Panc1 (cell line): ENCODE results near the gene ALPL. TPM values are rescaled to one million over a fixed set of nuclear protein-coding genes. Genes with fewer than 3 reads are reported as not detected.

Source experiments
- ATAC-seq: fragments of 200-7000 bp; cut with Tn5 transposase; 2 replicates; pipeline ENCODE4 v1.9.1; 2020; ENCODE audit warnings: mild to moderate bottlenecking, moderate library complexity
- BruUV-seq: library from RNA; stranded (reverse); fragments of 400-500 nt; replicated peaks from 2 replicates; lab custom pipeline; 2021; lab: Mats Ljungman, UMichigan
- CTCF ChIA-PET: fragments of 300-600 bp; sonication (Branson Sonifier 250); formaldehyde crosslinking; loops from one replicate; lab custom pipeline; 2022; ENCODE audit warnings: antibody characterized with exemption; lab: Charles Lee
- POLR2A ChIA-PET: fragments of 300-600 bp; sonication (Branson Sonifier 250); formaldehyde crosslinking; loops from one replicate; lab custom pipeline; 2022; ENCODE audit warnings: antibody characterized with exemption; lab: Charles Lee
- DNase-seq: peaks from one replicate; pipeline ENCODE4 v3.0.0-alpha.2; 2010; ENCODE audit warnings: low read depth, low spot score
- H3K27ac ChIP-seq: 2 replicates; pipeline ENCODE4 v1.5.1; 2011; ENCODE audit warnings: mild to moderate bottlenecking, low read length, inconsistent platforms
- H3K27me3 ChIP-seq: fragments of 200-500 bp; sonication (Bioruptor generic); 2 replicates; pipeline ENCODE4 v1.6.0; 2014; ENCODE audit warnings: low read length, inconsistent platforms; ENCODE audit not compliant: control insufficient read depth, insufficient read depth
- H3K36me3 ChIP-seq: fragments of 200-500 bp; sonication (Bioruptor generic); 2 replicates; pipeline ENCODE4 v1.5.1; 2014; ENCODE audit warnings: inconsistent platforms, mild to moderate bottlenecking, low read length, moderate library complexity; ENCODE audit not compliant: control insufficient read depth, insufficient read depth
- H3K4me1 ChIP-seq: 2 replicates; pipeline ENCODE4 v1.5.1; 2011; ENCODE audit warnings: inconsistent platforms, mild to moderate bottlenecking, low read length, moderate library complexity; ENCODE audit not compliant: control insufficient read depth, insufficient read depth
- H3K4me3 ChIP-seq, 2 experiments: 2 replicates each; pipeline ENCODE4 v1.5.1; 2011 to 2012; ENCODE audit warnings: low read depth in 2 of 2, low read length in 2 of 2, mild to moderate bottlenecking in 2 of 2, inconsistent platforms in 1 of 2, moderate library complexity in 1 of 2
- H3K9me3 ChIP-seq: fragments of 200-500 bp; sonication (Bioruptor generic); 2 replicates; pipeline ENCODE4 v1.5.1; 2014; ENCODE audit warnings: low read depth, mild to moderate bottlenecking, inconsistent platforms, low read length, moderate library complexity; ENCODE audit not compliant: control insufficient read depth, insufficient read depth
- CTCF ChIP-seq: fragments of 450-650 bp; IDR thresholded peaks from 2 replicates; pipeline ENCODE4 v1.5.1; 2017; ENCODE audit warnings: mild to moderate bottlenecking
- POLR2AphosphoS5 ChIP-seq: IDR thresholded peaks from 2 replicates; pipeline ENCODE4 v1.6.1; 2012; ENCODE audit warnings: mild to moderate bottlenecking, low read depth, low read length, moderate library complexity
- SIN3A ChIP-seq: IDR thresholded peaks from 2 replicates; pipeline ENCODE4 v1.6.1; 2012; ENCODE audit warnings: low read depth, mild to moderate bottlenecking, low read length, moderate library complexity, borderline replicate concordance; ENCODE audit not compliant: insufficient read depth
- TCF7L2 ChIP-seq: IDR thresholded peaks from 2 replicates; pipeline ENCODE4 v1.6.1; 2011; ENCODE audit warnings: mild to moderate bottlenecking, low read depth, low read length, inconsistent platforms
- in situ Hi-C: cut with HindIII; loops from 2 replicates; pipeline ENCODE4 v1.10.0; 2016; ENCODE audit warnings: low sequenced_read_pairs, low pct_unique_long_range_greater_than_20kb
- intact Hi-C: fragments of 100-400 bp; cut with micrococcal nuclease; formaldehyde crosslinking; loops from one replicate; pipeline ENCODE4 v1.10.0; 2022; ENCODE audit not compliant: unreplicated experiment
- total RNA-seq: library from RNA; stranded (reverse); gene quantifications from one replicate; pipeline ENCODE4 v1.2.1, GENCODE V29; 2021; ENCODE audit not compliant: unreplicated experiment
- TF ChIP-seq, protein P1 (sequence below), 2 experiments: IDR thresholded peaks; 2 replicates each; pipeline ENCODE4 v1.6.1; 2011 to 2012; ENCODE audit warnings: low read depth in 2 of 2, control low read depth in 1 of 2, low read length in 1 of 2, mild to moderate bottlenecking in 1 of 2, moderate library complexity in 1 of 2; ENCODE audit not compliant: insufficient read depth in 1 of 2

ALPL gene
- total RNA-seq, 1 experiment from 2014 or later = 0.82 TPM

- BruUV-seq = no TSS peak
- Histone ChIP-seq H3K4me1 (no peaks in the 10 kb centered on the region; the same call in none of the 2 replicates), H3K9me3 (no peaks in the 10 kb centered on the region), H3K27ac (no peak overlapping the region), H3K36me3 (no peaks in the 10 kb centered on the region), H3K27me3 (no peaks in the 10 kb centered on the region), H3K4me3 (no peak overlapping the region)
- TF ChIP-seq, protein P1, sequence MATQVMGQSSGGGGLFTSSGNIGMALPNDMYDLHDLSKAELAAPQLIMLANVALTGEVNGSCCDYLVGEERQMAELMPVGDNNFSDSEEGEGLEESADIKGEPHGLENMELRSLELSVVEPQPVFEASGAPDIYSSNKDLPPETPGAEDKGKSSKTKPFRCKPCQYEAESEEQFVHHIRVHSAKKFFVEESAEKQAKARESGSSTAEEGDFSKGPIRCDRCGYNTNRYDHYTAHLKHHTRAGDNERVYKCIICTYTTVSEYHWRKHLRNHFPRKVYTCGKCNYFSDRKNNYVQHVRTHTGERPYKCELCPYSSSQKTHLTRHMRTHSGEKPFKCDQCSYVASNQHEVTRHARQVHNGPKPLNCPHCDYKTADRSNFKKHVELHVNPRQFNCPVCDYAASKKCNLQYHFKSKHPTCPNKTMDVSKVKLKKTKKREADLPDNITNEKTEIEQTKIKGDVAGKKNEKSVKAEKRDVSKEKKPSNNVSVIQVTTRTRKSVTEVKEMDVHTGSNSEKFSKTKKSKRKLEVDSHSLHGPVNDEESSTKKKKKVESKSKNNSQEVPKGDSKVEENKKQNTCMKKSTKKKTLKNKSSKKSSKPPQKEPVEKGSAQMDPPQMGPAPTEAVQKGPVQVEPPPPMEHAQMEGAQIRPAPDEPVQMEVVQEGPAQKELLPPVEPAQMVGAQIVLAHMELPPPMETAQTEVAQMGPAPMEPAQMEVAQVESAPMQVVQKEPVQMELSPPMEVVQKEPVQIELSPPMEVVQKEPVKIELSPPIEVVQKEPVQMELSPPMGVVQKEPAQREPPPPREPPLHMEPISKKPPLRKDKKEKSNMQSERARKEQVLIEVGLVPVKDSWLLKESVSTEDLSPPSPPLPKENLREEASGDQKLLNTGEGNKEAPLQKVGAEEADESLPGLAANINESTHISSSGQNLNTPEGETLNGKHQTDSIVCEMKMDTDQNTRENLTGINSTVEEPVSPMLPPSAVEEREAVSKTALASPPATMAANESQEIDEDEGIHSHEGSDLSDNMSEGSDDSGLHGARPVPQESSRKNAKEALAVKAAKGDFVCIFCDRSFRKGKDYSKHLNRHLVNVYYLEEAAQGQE (IDR thresholded peaks at IDR 0.05; ENCODE audit: insufficient read depth in 1 of 2, low read depth in 2 of 2, low read length in 1 of 2) = no peak
- TF ChIP-seq TCF7L2 (no peak), SIN3A (no peak), POLR2AphosphoS5 (no peak), CTCF (no peak)
- intact Hi-C loops (no loop called here), in situ Hi-C loops (no loop called here)
- DNase-seq (no peak), ATAC-seq (no peak)
- CTCF ChIA-PET = interaction anchor here (0.7 to 1.2 kb wide), 4 partner anchors 25 to 203 kb away, joined by 3 to 4 read pairs (median 4); no protein-coding TSS in a partner anchor
- POLR2A ChIA-PET = no interaction called here
Measured at GRCh38 chr1:21572735-21573277, 63.6 kb downstream of the ALPL start.

DNA sequence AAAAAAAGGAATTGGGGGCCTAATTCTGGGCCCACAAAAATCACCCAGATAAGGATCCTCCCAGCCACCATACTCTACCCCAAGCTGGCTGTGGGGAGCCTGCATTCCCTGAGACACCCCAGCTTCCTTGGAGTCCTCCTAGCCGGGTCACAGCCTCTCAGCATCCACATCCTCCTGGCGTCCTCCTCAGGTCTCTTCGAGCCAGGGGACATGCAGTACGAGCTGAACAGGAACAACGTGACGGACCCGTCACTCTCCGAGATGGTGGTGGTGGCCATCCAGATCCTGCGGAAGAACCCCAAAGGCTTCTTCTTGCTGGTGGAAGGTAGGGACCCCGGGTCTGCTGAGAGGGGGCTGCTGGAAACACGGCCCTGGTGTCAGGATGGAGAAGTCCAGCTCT, 64.3 kb downstream of the ALPL start:
- Histone ChIP-seq H3K27ac (no peak overlapping the region), H3K36me3 (no peaks in the 10 kb centered on the region), H3K9me3 (no peaks in the 10 kb centered on the region), H3K4me1 (no peaks in the 10 kb centered on the region; the same call in none of the 2 replicates), H3K27me3 (no peaks in the 10 kb centered on the region), H3K4me3 (no peak overlapping the region)
- BruUV-seq = no TSS peak
- TF ChIP-seq, protein P1 (IDR thresholded peaks at IDR 0.05; ENCODE audit: insufficient read depth in 1 of 2, low read depth in 2 of 2, low read length in 1 of 2) = no peak
- TF ChIP-seq POLR2AphosphoS5 = no peak
- no peak for TF ChIP-seq CTCF
- TF ChIP-seq SIN3A = no peak
- TF ChIP-seq TCF7L2 = no peak
- ChIA-PET CTCF (interaction anchor here (0.7 to 1.2 kb wide), 3 partner anchors 25 to 197 kb away, joined by 3 to 4 read pairs (median 4); no protein-coding TSS in a partner anchor), POLR2A (no interaction called here)
- in situ Hi-C loops = no loop called here
- ATAC-seq (no peak), DNase-seq (no peak)
- intact Hi-C loops = no loop called here
